H1 (cell line): ENCODE measurements around the gene CERT1. TPM values are rescaled to one million over a fixed set of nuclear protein-coding genes. Genes with fewer than 3 reads are reported as not detected.

Experiments used
- CTCF ChIA-PET: fragments of 300-600 bp; sonication (Branson Sonifier 250); formaldehyde crosslinking; loops from one replicate; lab custom pipeline; 2021; ENCODE audit not compliant: partially characterized antibody; lab: Charles Lee
- POLR2A ChIA-PET: fragments of 300-600 bp; sonication (Branson Sonifier 250); formaldehyde crosslinking; loops from one replicate; lab custom pipeline; 2021; ENCODE audit warnings: inconsistent platforms; ENCODE audit not compliant: partially characterized antibody; lab: Charles Lee
- DNase-seq, 2 experiments: peaks; one replicate each; pipeline versions ENCODE4 v3.0.0 to v3.0.0-alpha.2; 2010 to 2022; ENCODE audit warnings: low spot score in 2 of 2, low read depth in 1 of 2, mixed read lengths in 1 of 2
- FAIRE-seq: peaks from 2 replicates; lab custom pipeline; 2011; peaks lifted over from hg19 to GRCh38; lab: Jason Lieb, UNC
- H2AFZ ChIP-seq: 2 replicates; pipeline ENCODE4 v1.8.1; 2012; ENCODE audit warnings: low read length, inconsistent platforms
- H2AK5ac ChIP-seq: 2 replicates; pipeline ENCODE4 v1.6.1; 2013; ENCODE audit warnings: low read depth, low read length
- H2BK120ac ChIP-seq: replicated peaks from 2 replicates; pipeline ENCODE3; 2013; ENCODE audit warnings: low read depth, low read length, inconsistent platforms
- H2BK12ac ChIP-seq: 2 replicates; pipeline ENCODE4 v1.6.1; 2013; ENCODE audit warnings: low read depth, low read length
- H2BK15ac ChIP-seq: 2 replicates; pipeline ENCODE4 v1.6.1; 2013; ENCODE audit warnings: low read length
- H2BK20ac ChIP-seq: 2 replicates; pipeline ENCODE4 v1.6.1; 2013; ENCODE audit warnings: low read length
- H2BK5ac ChIP-seq: 2 replicates; pipeline ENCODE4 v1.6.1; 2013; ENCODE audit warnings: low read depth, low read length
- H3K14ac ChIP-seq: 2 replicates; pipeline ENCODE4 v1.6.1; 2013; ENCODE audit warnings: inconsistent platforms; ENCODE audit not compliant: insufficient read length
- H3K18ac ChIP-seq: 2 replicates; pipeline ENCODE4 v1.6.1; 2013; ENCODE audit warnings: low read length; ENCODE audit errors: extremely low read depth
- H3K23ac ChIP-seq: 2 replicates; pipeline ENCODE4 v1.6.1; 2013; ENCODE audit warnings: inconsistent platforms; ENCODE audit not compliant: insufficient read length
- H3K23me2 ChIP-seq: 2 replicates; pipeline ENCODE4 v1.6.1; 2013; ENCODE audit warnings: low read depth, low read length
- H3K27ac ChIP-seq: 2 replicates; pipeline ENCODE4 v1.6.1; 2011; ENCODE audit warnings: low read depth, low read length, inconsistent platforms
- H3K27me3 ChIP-seq, 4 experiments: replicated peaks in 1 of 4; 1 replicate in 1 of 4; 2 replicates in 3 of 4; pipeline versions ENCODE4 v1.6.1 to v1.8.1; 2011 to 2013; ENCODE audit warnings: low read length in 3 of 4, mild to moderate bottlenecking in 3 of 4, inconsistent platforms in 2 of 4, mixed read lengths in 2 of 4, moderate library complexity in 1 of 4; ENCODE audit not compliant: control insufficient read depth in 3 of 4, insufficient read depth in 3 of 4; ENCODE audit errors: extremely low read depth in 1 of 4
- H3K36me3 ChIP-seq, 4 experiments: 2 replicates each; pipeline versions ENCODE4 v1.6.1 to v1.8.1; 2011 to 2013; ENCODE audit warnings: mild to moderate bottlenecking in 4 of 4, low read length in 3 of 4, moderate library complexity in 2 of 4, control low read depth in 1 of 4, inconsistent platforms in 1 of 4; ENCODE audit not compliant: insufficient read depth in 4 of 4, control insufficient read depth in 2 of 4
- H3K4ac ChIP-seq: replicated peaks from 2 replicates; pipeline ENCODE3; 2013; ENCODE audit warnings: low read length, low read depth, mixed read lengths, inconsistent platforms; ENCODE audit not compliant: insufficient read length
- H3K4me1 ChIP-seq, 4 experiments: replicated peaks in 1 of 4; 1 replicate in 1 of 4; 2 replicates in 3 of 4; pipeline versions ENCODE4 v1.6.1 to v1.8.1; 2011 to 2013; ENCODE audit warnings: low read length in 3 of 4, inconsistent platforms in 2 of 4, mixed read lengths in 1 of 4; ENCODE audit not compliant: insufficient read depth in 4 of 4, control insufficient read depth in 3 of 4
- H3K4me2 ChIP-seq, 2 experiments: 2 replicates each; pipeline versions ENCODE4 v1.6.1 to v1.8.1; 2011 to 2013; ENCODE audit warnings: low read depth in 2 of 2, low read length in 2 of 2, control low read depth in 1 of 2, inconsistent platforms in 1 of 2, mild to moderate bottlenecking in 1 of 2; ENCODE audit not compliant: insufficient read depth in 1 of 2
- H3K4me3 ChIP-seq, 4 experiments: fragments of 200-600, 300-600 bp in 1 of 4; sonication (generic), shearing (Covaris generic), sonication (Bioruptor Twin) in 1 of 4; 2 replicates each; pipeline versions ENCODE4 v1.5.1 to v1.8.1; 2011 to 2016; ENCODE audit warnings: low read length in 4 of 4, low read depth in 3 of 4, control low read depth in 2 of 4, inconsistent platforms in 2 of 4, mild to moderate bottlenecking in 2 of 4, mixed read lengths in 1 of 4, moderate library complexity in 1 of 4; ENCODE audit not compliant: insufficient read depth in 2 of 4; ENCODE audit errors: extremely low read depth in 1 of 4
- H3K56ac ChIP-seq: replicated peaks from 2 replicates; pipeline ENCODE3; 2013; ENCODE audit warnings: low read depth, mild to moderate bottlenecking, mixed read lengths, low read length, inconsistent platforms; ENCODE audit not compliant: insufficient read length
- H3K79me1 ChIP-seq: 2 replicates; pipeline ENCODE4 v1.6.1; 2013; ENCODE audit warnings: low read depth, low read length, control low read depth
- H3K79me2 ChIP-seq, 2 experiments: 2 replicates each; pipeline versions ENCODE4 v1.6.1 to v1.8.1; 2012 to 2013; ENCODE audit warnings: low read length in 2 of 2, mild to moderate bottlenecking in 2 of 2, inconsistent platforms in 1 of 2; ENCODE audit not compliant: insufficient read depth in 2 of 2, control insufficient read depth in 1 of 2
- H3K9ac ChIP-seq, 4 experiments: replicated peaks in 1 of 4; 1 replicate in 1 of 4; 2 replicates in 3 of 4; pipeline versions ENCODE4 v1.6.1 to v1.8.1; 2011 to 2013; ENCODE audit warnings: low read depth in 3 of 4, low read length in 3 of 4, control low read depth in 2 of 4, mild to moderate bottlenecking in 2 of 4, moderate library complexity in 2 of 4, inconsistent platforms in 1 of 4; ENCODE audit errors: extremely low read depth in 1 of 4
- H3K9me3 ChIP-seq, 2 experiments: 2 replicates each; pipeline versions ENCODE4 v1.6.1 to v1.8.1; 2012 to 2013; ENCODE audit warnings: mild to moderate bottlenecking in 2 of 2, moderate library complexity in 2 of 2, control low read depth in 1 of 2, inconsistent platforms in 1 of 2, low read depth in 1 of 2, low read length in 1 of 2, mixed read lengths in 1 of 2; ENCODE audit not compliant: insufficient read depth in 2 of 2
- H4K20me1 ChIP-seq, 2 experiments: replicated peaks in 1 of 2; 2 replicates each; pipeline versions ENCODE3 to v1.8.1; 2011 to 2013; ENCODE audit warnings: inconsistent platforms in 2 of 2, low read length in 2 of 2, mild to moderate bottlenecking in 1 of 2; ENCODE audit not compliant: insufficient read depth in 2 of 2, control insufficient read depth in 1 of 2
- H4K5ac ChIP-seq: 2 replicates; pipeline ENCODE4 v1.6.1; 2013; ENCODE audit warnings: low read length, low read depth, mixed read lengths, inconsistent platforms; ENCODE audit not compliant: insufficient read length
- H4K8ac ChIP-seq: 2 replicates; pipeline ENCODE4 v1.8.0; 2013; ENCODE audit warnings: mild to moderate bottlenecking, moderate library complexity, low read length, inconsistent platforms; ENCODE audit not compliant: insufficient read depth; ENCODE audit errors: extremely low read depth
- H4K91ac ChIP-seq: replicated peaks from 2 replicates; pipeline ENCODE3; 2013; ENCODE audit warnings: low read length, mixed read lengths, inconsistent platforms; ENCODE audit not compliant: insufficient read length
- ATF2 ChIP-seq: IDR thresholded peaks from 2 replicates; pipeline ENCODE4 v1.6.1; 2012; ENCODE audit warnings: low read length, inconsistent platforms
- FOSL1 ChIP-seq: IDR thresholded peaks from 2 replicates; pipeline ENCODE4 v1.6.1; 2011; ENCODE audit warnings: mild to moderate bottlenecking, low read depth, low read length, moderate library complexity; ENCODE audit not compliant: insufficient read depth
- HDAC2 ChIP-seq, 2 experiments: fragments of 300-600 bp in 1 of 2; sonication (generic) in 1 of 2; IDR thresholded peaks; 2 replicates each; pipeline ENCODE4 v1.6.1; 2011 to 2012; ENCODE audit warnings: low read depth in 2 of 2, low read length in 2 of 2, mild to moderate bottlenecking in 2 of 2, moderate library complexity in 2 of 2, borderline replicate concordance in 1 of 2, inconsistent platforms in 1 of 2
- KDM5A ChIP-seq: fragments of 200-600 bp; IDR thresholded peaks from 2 replicates; pipeline ENCODE4 v1.7.1; 2012; ENCODE audit warnings: mild to moderate bottlenecking, low read length, inconsistent platforms, mixed read lengths
- MAFK ChIP-seq: IDR thresholded peaks from 2 replicates; pipeline ENCODE4 v1.6.1; 2012; ENCODE audit warnings: low read depth, mild to moderate bottlenecking, improper control_type of control experiment, low read length
- SP2 ChIP-seq: IDR thresholded peaks from 2 replicates; pipeline ENCODE4 v1.6.1; 2012; ENCODE audit warnings: mild to moderate bottlenecking, low read length, inconsistent platforms
- SP4 ChIP-seq: IDR thresholded peaks from 2 replicates; pipeline ENCODE4 v1.6.1; 2012; ENCODE audit warnings: low read length, inconsistent platforms
- WGBS, 2 experiments: shearing (Covaris generic) in 1 of 2; methylation state at CpG; one replicate each; pipeline versions ENCODE4 v1.1.6 to v1.1.7; 2013 to 2015; ENCODE audit warnings: low lambda C conversion rate in 2 of 2, mixed read lengths in 2 of 2, inconsistent platforms in 1 of 2, low coverage in 1 of 2, missing lambda C conversion rate in 1 of 2; ENCODE audit not compliant: insufficient replicate concordance in 2 of 2, insufficient coverage in 1 of 2, insufficient read length in 1 of 2; ENCODE audit errors: extremely low coverage in 1 of 2, missing lambda C conversion rate in 1 of 2; 5-methylcytosine and 5-hydroxymethylcytosine counted together
- polyA plus RNA-seq, 7 experiments: library from polyadenylated mRNA; depleted of rRNA in 3 of 7; stranded (reverse) in 5 of 7; unstranded in 2 of 7; fragments of >200 nt in 5 of 7; fragments of 200-250 nt in 2 of 7; gene quantifications; 1 replicate in 5 of 7; 2 replicates in 1 of 7; 4 replicates in 1 of 7; pipeline versions ENCODE4 v1.2.1 to v1.2.3, GENCODE V29; 2011 to 2013; ENCODE audit warnings: missing spikeins in 2 of 7, mixed read lengths in 2 of 7
- total RNA-seq: library from RNA; stranded (reverse); fragmentation: NEBNext Ultra II Directional; extraction: Animal tissue kit (Norgen Biotek cat#: 25700); gene quantifications from 2 replicates; pipeline ENCODE4 v1.2.1, GENCODE V29; 2021

CERT1 gene
- total and polyA plus RNA-seq, 2 of the 8 experiments (the other 6 are each of a cell fraction or from before 2014, with no cell fraction given), result 7.8 to 55.3 TPM

GRCh38 chr5:75439276-75439675 is 72.2 kb downstream of the CERT1 start:
- WGBS, 2 experiments, result 94% methylated on average over 2 of the region's 2 CpGs; no CpG with 5 or more reads in 1 of the 2 experiments
- Histone ChIP-seq H3K36me3 (no peaks in the 10 kb centered on the region), H2BK5ac (no peak overlapping the region), H4K20me1 (no peaks in the 10 kb centered on the region), H3K9ac (no peak overlapping the region), H3K27ac (no peak overlapping the region), H3K4me1 (no peaks in the 10 kb centered on the region), H2BK120ac (no peak overlapping the region), H4K5ac (no peak overlapping the region), H3K23ac (no peak overlapping the region), H3K23me2 (no peaks in the 10 kb centered on the region), H2AK5ac (no peak overlapping the region), H3K79me2 (no peaks in the 10 kb centered on the region), H3K4me3 (no peak overlapping the region), H3K27me3 (no peaks in the 10 kb centered on the region), H3K79me1 (no peaks in the 10 kb centered on the region), H2AFZ (no peak overlapping the region), H2BK15ac (no peak overlapping the region), H3K56ac (no peak overlapping the region), H3K4me2 (no peak overlapping the region), H3K4ac (no peak overlapping the region), H3K18ac (no peak overlapping the region), H2BK12ac (no peak overlapping the region), H3K9me3 (no peaks in the 10 kb centered on the region), H4K91ac (no peak overlapping the region), H4K8ac (no peak overlapping the region), H3K14ac (no peak overlapping the region), H2BK20ac (no peak overlapping the region)
- ChIA-PET POLR2A (interaction anchor here (0.6 kb wide), 1 partner anchor 366 kb away, joined by 3 read pairs; no protein-coding TSS in a partner anchor), CTCF (interaction anchor here (1.1 kb wide), 1 partner anchor 227 kb away, joined by 4 read pairs; no protein-coding TSS in a partner anchor)
- FAIRE-seq, result no peak
- DNase-seq, result no peak
- TF ChIP-seq SP2 (no peak), ATF2 (no peak), FOSL1 (no peak), MAFK (no peak), KDM5A (no peak), SP4 (no peak), HDAC2 (IDR thresholded peaks at IDR 0.05; ENCODE audit: borderline replicate concordance in 1 of 2, low read depth in 2 of 2, low read length in 2 of 2) (no peak)
